ENCODE data around the gene HADHB.

DNA sequence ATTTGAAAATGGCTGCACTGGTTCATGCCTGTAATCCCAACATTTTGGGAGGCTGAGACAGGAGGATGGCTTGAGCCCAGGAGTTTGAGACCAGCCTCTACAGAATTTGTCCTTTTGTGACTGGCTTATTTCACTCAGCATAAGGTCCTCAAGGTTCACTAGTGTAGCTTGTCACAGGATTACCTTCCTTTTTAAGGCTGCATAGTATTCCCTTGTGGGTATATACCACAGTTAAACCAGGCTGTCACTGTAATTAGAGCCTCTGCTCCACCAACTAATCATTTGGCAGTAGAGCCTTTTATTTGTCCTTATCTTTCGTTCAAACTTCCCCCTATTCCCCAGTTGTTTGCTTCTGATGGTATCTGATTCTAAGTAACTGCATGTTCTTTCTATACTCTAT is 50.8 kb downstream of the HADHB start:
- TF ChIP-seq, protein P1, sequence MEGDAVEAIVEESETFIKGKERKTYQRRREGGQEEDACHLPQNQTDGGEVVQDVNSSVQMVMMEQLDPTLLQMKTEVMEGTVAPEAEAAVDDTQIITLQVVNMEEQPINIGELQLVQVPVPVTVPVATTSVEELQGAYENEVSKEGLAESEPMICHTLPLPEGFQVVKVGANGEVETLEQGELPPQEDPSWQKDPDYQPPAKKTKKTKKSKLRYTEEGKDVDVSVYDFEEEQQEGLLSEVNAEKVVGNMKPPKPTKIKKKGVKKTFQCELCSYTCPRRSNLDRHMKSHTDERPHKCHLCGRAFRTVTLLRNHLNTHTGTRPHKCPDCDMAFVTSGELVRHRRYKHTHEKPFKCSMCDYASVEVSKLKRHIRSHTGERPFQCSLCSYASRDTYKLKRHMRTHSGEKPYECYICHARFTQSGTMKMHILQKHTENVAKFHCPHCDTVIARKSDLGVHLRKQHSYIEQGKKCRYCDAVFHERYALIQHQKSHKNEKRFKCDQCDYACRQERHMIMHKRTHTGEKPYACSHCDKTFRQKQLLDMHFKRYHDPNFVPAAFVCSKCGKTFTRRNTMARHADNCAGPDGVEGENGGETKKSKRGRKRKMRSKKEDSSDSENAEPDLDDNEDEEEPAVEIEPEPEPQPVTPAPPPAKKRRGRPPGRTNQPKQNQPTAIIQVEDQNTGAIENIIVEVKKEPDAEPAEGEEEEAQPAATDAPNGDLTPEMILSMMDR (IDR thresholded peaks at IDR 0.05; ENCODE audit: insufficient read depth, low read length, poor library complexity, severe bottlenecking) = no peak
- no peak for TF ChIP-seq EZH2phosphoT487 (conservative IDR thresholded peaks at IDR 0.05; ENCODE audit: low read length)

Measured in SU-DHL-6 (cell line).